OCI-LY1 (cell line): ENCODE measurements around the gene DPF1.
"Not testable (repeated sequence)": the region's sequence is repeated elsewhere in the genome, so short reads cannot be mapped to it uniquely, and the experiment has no call there.

Experiments used
- EZH2 ChIP-seq: fragments of 200-600 bp; sonication (generic), shearing (Covaris generic); IDR thresholded peaks from 2 replicates; pipeline ENCODE4 v1.8.0; 2017; ENCODE audit warnings: borderline replicate concordance, mixed run types, mild to moderate bottlenecking, antibody characterized with exemption, low read length, moderate library complexity, mixed read lengths
- TF ChIP-seq, protein P1 (sequence below): fragments of 200-600 bp; sonication (generic), shearing (Covaris generic); IDR thresholded peaks from 2 replicates; pipeline ENCODE4 v1.5.1; 2017; ENCODE audit warnings: mild to moderate bottlenecking, antibody characterized with exemption, low read length, moderate library complexity, mixed read lengths

- not testable (repeated sequence) for TF ChIP-seq EZH2
- TF ChIP-seq, protein P1, sequence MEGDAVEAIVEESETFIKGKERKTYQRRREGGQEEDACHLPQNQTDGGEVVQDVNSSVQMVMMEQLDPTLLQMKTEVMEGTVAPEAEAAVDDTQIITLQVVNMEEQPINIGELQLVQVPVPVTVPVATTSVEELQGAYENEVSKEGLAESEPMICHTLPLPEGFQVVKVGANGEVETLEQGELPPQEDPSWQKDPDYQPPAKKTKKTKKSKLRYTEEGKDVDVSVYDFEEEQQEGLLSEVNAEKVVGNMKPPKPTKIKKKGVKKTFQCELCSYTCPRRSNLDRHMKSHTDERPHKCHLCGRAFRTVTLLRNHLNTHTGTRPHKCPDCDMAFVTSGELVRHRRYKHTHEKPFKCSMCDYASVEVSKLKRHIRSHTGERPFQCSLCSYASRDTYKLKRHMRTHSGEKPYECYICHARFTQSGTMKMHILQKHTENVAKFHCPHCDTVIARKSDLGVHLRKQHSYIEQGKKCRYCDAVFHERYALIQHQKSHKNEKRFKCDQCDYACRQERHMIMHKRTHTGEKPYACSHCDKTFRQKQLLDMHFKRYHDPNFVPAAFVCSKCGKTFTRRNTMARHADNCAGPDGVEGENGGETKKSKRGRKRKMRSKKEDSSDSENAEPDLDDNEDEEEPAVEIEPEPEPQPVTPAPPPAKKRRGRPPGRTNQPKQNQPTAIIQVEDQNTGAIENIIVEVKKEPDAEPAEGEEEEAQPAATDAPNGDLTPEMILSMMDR = not testable (repeated sequence)
Measured at GRCh38 chr19:38224863-38225218, 819 bp upstream of the DPF1 start.
